Ovary (tissue), 3 donors: ENCODE data around the gene POU2AF2.

ENCODE experiments used
- EP300 ChIP-seq: sonication (generic); formaldehyde crosslinking; IDR thresholded peaks from one replicate; pipeline ENCODE4 v1.6.1; 2017; ENCODE audit warnings: antibody characterized with exemption
- POLR2A ChIP-seq: fragments of 450-650 bp; IDR thresholded peaks from one replicate; pipeline ENCODE4 v1.6.1; 2017; ENCODE audit warnings: antibody characterized with exemption, mild to moderate bottlenecking, moderate library complexity
- TF ChIP-seq, protein P1 (sequence below), 3 donors: fragments of 450-650 bp in 2 of 3; fragments of 200-600 bp in 1 of 3; IDR thresholded peaks; one replicate each; pipeline versions ENCODE4 v1.5.1 to v1.8.0; 2016 to 2022; ENCODE audit warnings: antibody characterized with exemption in 3 of 3, mild to moderate bottlenecking in 1 of 3
- donor health status: DM: no; HTN: no; CAD: no.

DNA sequence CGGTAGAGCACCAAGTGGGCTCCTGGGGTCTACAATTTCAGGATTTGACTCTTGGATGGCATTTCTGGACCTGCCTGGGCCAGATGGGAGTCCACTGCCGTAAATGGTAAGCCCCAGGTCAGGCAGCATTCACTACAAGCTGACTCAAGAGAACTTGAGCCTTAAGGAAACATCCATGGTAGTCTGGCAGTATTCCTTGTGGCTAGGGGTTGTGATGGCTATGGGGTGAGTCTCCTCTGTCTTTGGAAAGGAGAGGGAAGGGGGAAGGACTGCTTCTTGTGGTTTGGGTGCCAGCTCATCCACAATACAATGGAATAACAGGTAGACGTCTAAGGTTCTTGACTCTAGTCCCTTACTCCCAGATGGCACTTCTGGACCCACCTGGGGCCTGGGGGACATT lies 32.3 kb upstream of the POU2AF2 start:
- TF ChIP-seq, protein P1, sequence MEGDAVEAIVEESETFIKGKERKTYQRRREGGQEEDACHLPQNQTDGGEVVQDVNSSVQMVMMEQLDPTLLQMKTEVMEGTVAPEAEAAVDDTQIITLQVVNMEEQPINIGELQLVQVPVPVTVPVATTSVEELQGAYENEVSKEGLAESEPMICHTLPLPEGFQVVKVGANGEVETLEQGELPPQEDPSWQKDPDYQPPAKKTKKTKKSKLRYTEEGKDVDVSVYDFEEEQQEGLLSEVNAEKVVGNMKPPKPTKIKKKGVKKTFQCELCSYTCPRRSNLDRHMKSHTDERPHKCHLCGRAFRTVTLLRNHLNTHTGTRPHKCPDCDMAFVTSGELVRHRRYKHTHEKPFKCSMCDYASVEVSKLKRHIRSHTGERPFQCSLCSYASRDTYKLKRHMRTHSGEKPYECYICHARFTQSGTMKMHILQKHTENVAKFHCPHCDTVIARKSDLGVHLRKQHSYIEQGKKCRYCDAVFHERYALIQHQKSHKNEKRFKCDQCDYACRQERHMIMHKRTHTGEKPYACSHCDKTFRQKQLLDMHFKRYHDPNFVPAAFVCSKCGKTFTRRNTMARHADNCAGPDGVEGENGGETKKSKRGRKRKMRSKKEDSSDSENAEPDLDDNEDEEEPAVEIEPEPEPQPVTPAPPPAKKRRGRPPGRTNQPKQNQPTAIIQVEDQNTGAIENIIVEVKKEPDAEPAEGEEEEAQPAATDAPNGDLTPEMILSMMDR (IDR thresholded peaks at IDR 0.05) = no peak
- TF ChIP-seq POLR2A (no peak), EP300 (no peak)
